KMS-11 (cell line): ENCODE data around the gene DPPA3.
"Not testable (repeated sequence)": the region's sequence is repeated elsewhere in the genome, so short reads cannot be mapped to it uniquely, and the experiment has no call there.

Experiments used
- H2AFZ ChIP-seq: fragments of 200-600 bp; sonication (generic); 2 replicates; pipeline ENCODE4 v1.6.1; 2016; ENCODE audit warnings: antibody characterized with exemption, mixed run types, low read depth
- H3K27ac ChIP-seq: fragments of 200-600 bp; sonication (generic); 2 replicates; pipeline ENCODE4 v1.6.1; 2016; ENCODE audit warnings: mild to moderate bottlenecking, mixed run types
- H3K27me3 ChIP-seq: fragments of 200-600 bp; sonication (generic); 2 replicates; pipeline ENCODE4 v1.6.1; 2017; ENCODE audit warnings: mild to moderate bottlenecking, low read depth, mixed run types, moderate library complexity; ENCODE audit not compliant: insufficient read depth
- H3K36me3 ChIP-seq: fragments of 200-600 bp; sonication (generic); 2 replicates; pipeline ENCODE4 v1.6.1; 2017; ENCODE audit warnings: mild to moderate bottlenecking, mixed run types; ENCODE audit not compliant: insufficient read depth
- H3K4me1 ChIP-seq: fragments of 200-600 bp; sonication (generic); 2 replicates; pipeline ENCODE4 v1.6.1; 2016; ENCODE audit warnings: mild to moderate bottlenecking, low read depth, mixed run types; ENCODE audit not compliant: poor library complexity, severe bottlenecking
- H3K4me2 ChIP-seq: fragments of 200-600 bp; sonication (generic); 2 replicates; pipeline ENCODE4 v1.7.0; 2016; ENCODE audit warnings: mild to moderate bottlenecking, mixed run types
- H3K4me3 ChIP-seq: fragments of 200-600 bp; sonication (generic); IDR thresholded peaks from 2 replicates; pipeline ENCODE4 v1.6.1; 2017; ENCODE audit warnings: low read depth, low read length, mixed read lengths; ENCODE audit not compliant: insufficient read depth
- H3K79me2 ChIP-seq: fragments of 200-600 bp; sonication (generic); 2 replicates; pipeline ENCODE4 v1.6.1; 2016; ENCODE audit warnings: low read depth, mixed run types; ENCODE audit not compliant: insufficient read depth
- H3K9ac ChIP-seq: fragments of 200-600 bp; sonication (generic); 2 replicates; pipeline ENCODE4 v1.6.1; 2016; ENCODE audit warnings: mild to moderate bottlenecking, mixed run types
- H4K20me1 ChIP-seq: fragments of 200-600 bp; sonication (generic); 2 replicates; pipeline ENCODE4 v1.6.1; 2016; ENCODE audit warnings: mild to moderate bottlenecking, mixed run types; ENCODE audit not compliant: insufficient read depth
- CTCF ChIP-seq: fragments of 200-600 bp; sonication (generic); conservative IDR thresholded peaks from 2 replicates; pipeline ENCODE4 v1.6.1; 2017; ENCODE audit warnings: low read depth, mild to moderate bottlenecking, antibody characterized with exemption, low read length, moderate library complexity, mixed read lengths

Gene DPPA3

GRCh38 chr12:7750350-7750749 is 39.1 kb downstream of the DPPA3 start:
- Histone ChIP-seq H3K27ac (no peak overlapping the region), H3K4me3 (no peak overlapping the region), H3K4me1 (no peaks in the 10 kb centered on the region), H3K36me3 (no peaks in the 10 kb centered on the region), H3K27me3 (no peaks in the 10 kb centered on the region), H3K4me2 (no peak overlapping the region), H3K9ac (no peak overlapping the region), H2AFZ (no peak overlapping the region), H3K79me2 (no peaks in the 10 kb centered on the region), H4K20me1 (no peaks in the 10 kb centered on the region)
- no peak for TF ChIP-seq CTCF

- no peak overlapping the region for H3K4me3 ChIP-seq
- no peak for TF ChIP-seq CTCF
- H3K36me3 ChIP-seq = no peaks in the 10 kb centered on the region
- H3K4me1 ChIP-seq = no peaks in the 10 kb centered on the region
- H3K9ac ChIP-seq = no peak overlapping the region
- H2AFZ ChIP-seq = no peak overlapping the region
- H3K4me2 ChIP-seq = no peak overlapping the region
- H3K27ac ChIP-seq = no peak overlapping the region
- H4K20me1 ChIP-seq = no peaks in the 10 kb centered on the region
- H3K27me3 ChIP-seq = no peaks in the 10 kb centered on the region
- H3K79me2 ChIP-seq = no peaks in the 10 kb centered on the region
Measured at GRCh38 chr12:7751394-7751793, 40.2 kb downstream of the DPPA3 start.

- H2AFZ ChIP-seq, H3K4me1 ChIP-seq, H3K4me2 ChIP-seq, H3K27me3 ChIP-seq, H3K4me3 ChIP-seq, H3K36me3 ChIP-seq, H3K27ac ChIP-seq, H3K9ac ChIP-seq, H3K79me2 ChIP-seq, H4K20me1 ChIP-seq: not testable (repeated sequence)
Measured at GRCh38 chr12:7751941-7752922, 41.0 kb downstream of the DPPA3 start.

GRCh38 chr12:7755668-7756067 is 44.4 kb downstream of the DPPA3 start:
- not testable (repeated sequence) for H3K36me3 ChIP-seq, H3K27me3 ChIP-seq, H3K4me2 ChIP-seq, H3K79me2 ChIP-seq, H3K9ac ChIP-seq, H4K20me1 ChIP-seq, H3K4me1 ChIP-seq, H3K27ac ChIP-seq, H2AFZ ChIP-seq, H3K4me3 ChIP-seq

GRCh38 chr12:7756993-7757392 is 45.8 kb downstream of the DPPA3 start:
- Histone ChIP-seq H2AFZ (no peak overlapping the region), H4K20me1 (no peaks in the 10 kb centered on the region), H3K27ac (no peak overlapping the region), H3K36me3 (no peaks in the 10 kb centered on the region), H3K9ac (no peak overlapping the region), H3K4me3 (no peak overlapping the region), H3K4me2 (no peak overlapping the region), H3K4me1 (no peaks in the 10 kb centered on the region), H3K27me3 (no peaks in the 10 kb centered on the region), H3K79me2 (no peaks in the 10 kb centered on the region)
- TF ChIP-seq CTCF = no peak
